Caco-2 (cell line): Measurements from ENCODE around the gene ADARB2. TPM values are rescaled to one million over a fixed set of nuclear protein-coding genes. Genes with fewer than 3 reads are reported as not detected.

Experiments used
- BruUV-seq: library from RNA; stranded (reverse); fragments of 400-500 nt; replicated peaks from 2 replicates; lab custom pipeline; 2021; lab: Mats Ljungman, UMichigan
- CTCF ChIA-PET: fragments of 300-600 bp; sonication (Branson Sonifier 250); formaldehyde crosslinking; loops from one replicate; lab custom pipeline; 2022; ENCODE audit warnings: antibody characterized with exemption; lab: Charles Lee
- POLR2A ChIA-PET: fragments of 300-600 bp; sonication (Branson Sonifier 250); formaldehyde crosslinking; loops from one replicate; lab custom pipeline; 2022; ENCODE audit warnings: antibody characterized with exemption; lab: Charles Lee
- DNase-seq, 2 experiments: peaks; one replicate each; pipeline versions ENCODE4 v3.0.0 to v3.0.0-alpha.2; 2020 to 2022
- H3K27me3 ChIP-seq: replicated peaks from 2 replicates; pipeline ENCODE4 v1.6.0; 2011; ENCODE audit warnings: low read length; ENCODE audit not compliant: control insufficient read depth, insufficient read depth
- H3K36me3 ChIP-seq: 2 replicates; pipeline ENCODE4 v1.5.1; 2011; ENCODE audit warnings: low read length; ENCODE audit not compliant: control insufficient read depth, insufficient read depth
- H3K4me1 ChIP-seq: fragments of 250-450 bp; sonication (Bioruptor Pico); 2 replicates; pipeline ENCODE4 v1.5.1; 2020; ENCODE audit warnings: mild to moderate bottlenecking
- H3K4me3 ChIP-seq: 2 replicates; pipeline ENCODE4 v1.5.1; 2011; ENCODE audit warnings: low read depth, mild to moderate bottlenecking, control low read depth, low read length
- H3K9me3 ChIP-seq: fragments of 250-450 bp; sonication (Bioruptor Pico); 2 replicates; pipeline ENCODE4 v1.5.1; 2020; ENCODE audit warnings: mild to moderate bottlenecking, moderate library complexity
- H3K27ac Mint-ChIP-seq: one replicate; pipeline ENCODE4 v1.8.0; 2022; ENCODE audit warnings: mixed read lengths; ENCODE audit not compliant: unreplicated experiment
- H3K27me3 Mint-ChIP-seq: one replicate; pipeline ENCODE4 v1.8.0; 2022; ENCODE audit warnings: mixed read lengths; ENCODE audit not compliant: insufficient read depth, unreplicated experiment
- H3K36me3 Mint-ChIP-seq: one replicate; pipeline ENCODE4 v1.8.0; 2022; ENCODE audit warnings: mild to moderate bottlenecking, mixed read lengths; ENCODE audit not compliant: insufficient read depth, unreplicated experiment
- H3K4me1 Mint-ChIP-seq: one replicate; pipeline ENCODE4 v1.8.0; 2022; ENCODE audit warnings: low read depth, mixed read lengths; ENCODE audit not compliant: unreplicated experiment
- H3K4me3 Mint-ChIP-seq: one replicate; pipeline ENCODE4 v1.8.0; 2022; ENCODE audit warnings: mild to moderate bottlenecking, moderate library complexity, mixed read lengths; ENCODE audit not compliant: unreplicated experiment
- H3K9me3 Mint-ChIP-seq: one replicate; pipeline ENCODE4 v1.8.0; 2022; ENCODE audit warnings: mixed read lengths; ENCODE audit not compliant: unreplicated experiment
- intact Hi-C: fragments of 100-400 bp; cut with micrococcal nuclease; formaldehyde crosslinking; loops from one replicate; pipeline ENCODE4 v1.10.0; 2022; ENCODE audit not compliant: unreplicated experiment
- total RNA-seq: library from RNA; stranded (reverse); gene quantifications from 2 replicates; pipeline ENCODE4 v1.2.3, GENCODE V29; 2022
- TF ChIP-seq, protein P1 (sequence below), 2 experiments: fragments of 200-600 bp in 1 of 2; IDR thresholded peaks; 1 replicate in 1 of 2; 2 replicates in 1 of 2; pipeline versions ENCODE4 v1.5.1 to v1.8.0; 2011 to 2022; ENCODE audit warnings: antibody characterized with exemption in 1 of 2, control low read depth in 1 of 2, inconsistent platforms in 1 of 2, low read depth in 1 of 2, low read length in 1 of 2, mild to moderate bottlenecking in 1 of 2, moderate library complexity in 1 of 2; ENCODE audit not compliant: insufficient read depth in 1 of 2, severe bottlenecking in 1 of 2, unreplicated experiment in 1 of 2

Gene ADARB2
- total RNA-seq, 1 experiment from 2014 or later = 0.27 TPM

DNA sequence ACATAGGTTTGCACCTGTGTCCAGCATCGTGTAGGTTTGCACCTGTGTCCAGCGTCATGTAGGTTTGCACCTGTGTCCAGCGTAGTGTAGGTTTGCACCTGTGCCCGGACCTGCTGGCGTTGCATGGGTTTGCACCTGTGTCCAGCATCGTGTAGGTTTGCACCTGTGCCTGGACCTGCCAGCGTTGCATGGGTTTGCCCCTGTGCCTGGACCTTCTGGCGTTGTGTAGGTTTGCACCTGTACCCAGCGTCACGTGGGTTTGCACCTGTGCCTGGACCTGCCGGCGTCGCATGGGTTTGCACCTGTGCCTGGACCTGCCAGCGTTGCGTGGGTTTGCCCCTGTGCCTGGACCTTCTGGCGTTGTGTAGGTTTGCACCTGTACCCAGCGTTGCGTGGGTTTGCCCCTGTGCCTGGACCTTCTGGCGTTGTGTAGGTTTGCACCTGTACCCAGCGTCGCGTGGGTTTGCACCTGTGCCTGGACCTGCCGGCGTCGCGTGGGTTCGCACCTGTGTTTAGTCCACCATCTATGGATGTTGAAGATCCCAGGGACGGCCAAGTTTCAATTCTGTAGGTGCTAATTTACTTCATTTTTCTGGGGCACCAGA is 523.2 kb downstream of the ADARB2 start:
- Histone ChIP-seq H3K9me3 (no peaks in the 10 kb centered on the region), H3K36me3 (no peaks in the 10 kb centered on the region), H3K4me1 (no peaks in the 10 kb centered on the region), H3K27me3 (no peaks in the 10 kb centered on the region; the same call in 1 of the 2 replicates), H3K4me3 (no peak overlapping the region)
- no peak for DNase-seq
- ChIA-PET POLR2A (no interaction called here), CTCF (no interaction called here)
- Mint-ChIP-seq H3K4me1 (peaks cover 8% of the 10 kb centered on the region), H3K4me3 (no peak overlapping the region), H3K9me3 (no peaks in the 10 kb centered on the region), H3K27me3 (peaks cover 9% of the 10 kb centered on the region), H3K27ac (no peak overlapping the region), H3K36me3 (no peaks in the 10 kb centered on the region)
- TF ChIP-seq, protein P1, sequence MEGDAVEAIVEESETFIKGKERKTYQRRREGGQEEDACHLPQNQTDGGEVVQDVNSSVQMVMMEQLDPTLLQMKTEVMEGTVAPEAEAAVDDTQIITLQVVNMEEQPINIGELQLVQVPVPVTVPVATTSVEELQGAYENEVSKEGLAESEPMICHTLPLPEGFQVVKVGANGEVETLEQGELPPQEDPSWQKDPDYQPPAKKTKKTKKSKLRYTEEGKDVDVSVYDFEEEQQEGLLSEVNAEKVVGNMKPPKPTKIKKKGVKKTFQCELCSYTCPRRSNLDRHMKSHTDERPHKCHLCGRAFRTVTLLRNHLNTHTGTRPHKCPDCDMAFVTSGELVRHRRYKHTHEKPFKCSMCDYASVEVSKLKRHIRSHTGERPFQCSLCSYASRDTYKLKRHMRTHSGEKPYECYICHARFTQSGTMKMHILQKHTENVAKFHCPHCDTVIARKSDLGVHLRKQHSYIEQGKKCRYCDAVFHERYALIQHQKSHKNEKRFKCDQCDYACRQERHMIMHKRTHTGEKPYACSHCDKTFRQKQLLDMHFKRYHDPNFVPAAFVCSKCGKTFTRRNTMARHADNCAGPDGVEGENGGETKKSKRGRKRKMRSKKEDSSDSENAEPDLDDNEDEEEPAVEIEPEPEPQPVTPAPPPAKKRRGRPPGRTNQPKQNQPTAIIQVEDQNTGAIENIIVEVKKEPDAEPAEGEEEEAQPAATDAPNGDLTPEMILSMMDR (IDR thresholded peaks at IDR 0.05; ENCODE audit: insufficient read depth in 1 of 2, low read depth in 1 of 2, low read length in 1 of 2, severe bottlenecking in 1 of 2, unreplicated experiment in 1 of 2) = no peak
- no TSS peak for BruUV-seq
- intact Hi-C loops = no loop called here

- ChIA-PET CTCF (no interaction called here), POLR2A (no interaction called here)
- Mint-ChIP-seq H3K4me1 (peaks cover 8% of the 10 kb centered on the region), H3K9me3 (no peaks in the 10 kb centered on the region), H3K27ac (no peak overlapping the region), H3K36me3 (no peaks in the 10 kb centered on the region), H3K27me3 (peaks cover 9% of the 10 kb centered on the region), H3K4me3 (no peak overlapping the region)
- no peaks in the 10 kb centered on the region for H3K4me1 ChIP-seq
- no TSS peak for BruUV-seq
- no peaks in the 10 kb centered on the region; the same call in 1 of the 2 replicates for H3K27me3 ChIP-seq
- no peaks in the 10 kb centered on the region for H3K36me3 ChIP-seq
- intact Hi-C loops = no loop called here
- H3K4me3 ChIP-seq = no peak overlapping the region
- TF ChIP-seq, protein P1 (IDR thresholded peaks at IDR 0.05; ENCODE audit: insufficient read depth in 1 of 2, low read depth in 1 of 2, low read length in 1 of 2, severe bottlenecking in 1 of 2, unreplicated experiment in 1 of 2) = no peak
- H3K9me3 ChIP-seq = no peaks in the 10 kb centered on the region
- no peak for DNase-seq
Measured at GRCh38 chr10:1213252-1214070, 523.9 kb downstream of the ADARB2 start.

DNA sequence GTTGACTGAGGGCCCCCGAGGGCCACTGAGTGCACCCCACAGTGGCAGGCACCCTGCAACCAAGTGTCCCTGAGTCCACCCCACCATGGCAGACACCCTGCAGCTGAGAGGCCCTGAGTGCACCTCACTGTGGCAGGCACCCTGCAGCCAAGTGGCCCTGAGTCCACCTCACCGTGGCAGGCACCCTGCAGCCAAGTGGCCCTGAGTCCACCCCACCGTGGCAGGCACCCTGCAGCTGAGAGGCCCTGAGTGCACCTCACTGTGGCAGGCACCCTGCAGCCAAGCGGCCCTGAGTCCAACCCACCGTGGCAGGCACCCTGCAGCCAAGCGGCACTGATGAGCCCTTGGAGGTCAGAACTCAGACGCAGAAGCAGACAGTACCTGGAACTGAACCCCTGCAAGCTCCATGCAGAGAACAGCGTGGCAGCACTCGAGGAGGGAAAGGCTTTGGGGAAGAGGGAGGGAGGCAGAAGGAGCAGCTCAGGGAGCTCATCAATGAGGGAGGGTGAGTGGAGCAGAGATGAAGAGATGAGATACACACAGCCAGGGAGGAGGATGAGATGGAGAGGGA is 524.7 kb downstream of the ADARB2 start:
- Mint-ChIP-seq H3K36me3 (no peaks in the 10 kb centered on the region), H3K27ac (no peak overlapping the region), H3K9me3 (no peaks in the 10 kb centered on the region), H3K4me1 (peaks cover 8% of the 10 kb centered on the region), H3K4me3 (no peak overlapping the region), H3K27me3 (peaks cover 9% of the 10 kb centered on the region)
- no peak for DNase-seq
- TF ChIP-seq, protein P1 (IDR thresholded peaks at IDR 0.05; ENCODE audit: insufficient read depth in 1 of 2, low read depth in 1 of 2, low read length in 1 of 2, severe bottlenecking in 1 of 2, unreplicated experiment in 1 of 2) = no peak
- intact Hi-C loops = no loop called here
- no peaks in the 10 kb centered on the region for H3K4me1 ChIP-seq
- ChIA-PET POLR2A (no interaction called here), CTCF (no interaction called here)
- H3K9me3 ChIP-seq = no peaks in the 10 kb centered on the region
- H3K36me3 ChIP-seq = no peaks in the 10 kb centered on the region
- H3K4me3 ChIP-seq = no peak overlapping the region
- H3K27me3 ChIP-seq = no peaks in the 10 kb centered on the region; the same call in 1 of the 2 replicates
- no TSS peak for BruUV-seq
